Progenitor cell of endocrine pancreas (in vitro differentiated cells): ENCODE measurements around the gene PSME1. TPM values are rescaled to one million over a fixed set of nuclear protein-coding genes. Genes with fewer than 3 reads are reported as not detected.

Source experiments
- DNase-seq: peaks from one replicate; pipeline ENCODE4 v3.0.0; 2021; ENCODE audit warnings: low spot score; ENCODE audit not compliant: unreplicated experiment
- H3K27ac Mint-ChIP-seq: 2 replicates; pipeline ENCODE4 v1.8.0; 2021; ENCODE audit warnings: mild to moderate bottlenecking, moderate library complexity, mixed read lengths
- H3K27me3 Mint-ChIP-seq: 2 replicates; pipeline ENCODE4 v1.8.0; 2021; ENCODE audit warnings: mixed read lengths
- H3K36me3 Mint-ChIP-seq: 2 replicates; pipeline ENCODE4 v1.8.0; 2022; ENCODE audit warnings: mixed read lengths; ENCODE audit not compliant: insufficient read depth
- H3K4me1 Mint-ChIP-seq: 2 replicates; pipeline ENCODE4 v1.8.0; 2021; ENCODE audit warnings: low read depth, mixed read lengths
- H3K4me3 Mint-ChIP-seq: 2 replicates; pipeline ENCODE4 v1.8.0; 2021; ENCODE audit warnings: low read depth, mild to moderate bottlenecking, moderate library complexity, mixed read lengths
- H3K9me3 Mint-ChIP-seq: 2 replicates; pipeline ENCODE4 v1.8.0; 2021; ENCODE audit warnings: low read depth, mixed read lengths
- total RNA-seq: library from RNA; stranded (reverse); gene quantifications from 2 replicates; pipeline ENCODE4 v1.2.1, GENCODE V29; 2021
- TF ChIP-seq, protein P1 (sequence below): fragments of 200-600 bp; sonication (generic); IDR thresholded peaks from one replicate; pipeline ENCODE4 v1.5.0; 2021; ENCODE audit warnings: antibody characterized with exemption, mild to moderate bottlenecking; ENCODE audit not compliant: unreplicated experiment

PSME1 gene
- total RNA-seq, 1 donor from 2014 or later: 103 TPM

DNA sequence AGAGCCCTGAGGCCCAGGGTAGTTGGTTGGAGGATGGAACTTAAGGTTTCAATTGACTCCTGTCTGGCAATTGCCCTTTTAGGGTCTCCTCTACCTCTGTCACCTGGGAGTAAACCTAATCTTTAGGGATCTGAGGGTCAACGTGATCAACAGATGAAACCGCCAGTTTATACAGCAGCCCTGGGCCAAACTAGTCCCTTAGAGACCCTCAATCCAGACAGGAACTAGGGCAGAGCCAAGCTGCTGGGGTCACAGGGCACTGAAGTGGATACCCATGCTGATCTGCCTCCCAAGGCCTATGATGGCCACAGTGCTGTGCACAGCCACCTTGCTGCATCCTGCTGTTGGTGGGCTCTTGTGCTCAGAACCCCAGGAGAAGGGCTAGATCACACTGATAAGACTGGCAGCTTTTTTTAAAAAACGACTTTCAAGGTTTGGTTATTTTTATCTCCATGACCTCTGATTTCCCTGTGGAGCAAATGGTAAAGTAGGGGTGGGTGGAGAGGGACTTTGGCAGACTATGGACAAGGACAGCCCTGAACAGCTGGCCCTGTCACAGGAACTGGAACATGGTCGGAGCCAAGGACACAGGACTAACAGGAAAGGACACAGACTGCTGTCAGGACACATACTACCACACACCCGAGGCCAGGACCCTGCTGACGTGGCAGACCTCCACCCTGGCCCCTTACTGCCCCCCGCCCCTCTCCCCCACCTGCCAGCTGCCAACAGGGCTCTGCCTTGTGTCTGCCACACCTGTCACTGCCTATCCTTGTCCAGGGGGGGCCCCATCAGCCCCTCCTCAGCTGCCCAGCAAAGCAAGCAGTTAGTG, 5.1 kb upstream of the PSME1 start:
- Mint-ChIP-seq H3K36me3 (no peaks in the 10 kb centered on the region), H3K4me1 (peaks cover 8% of the 10 kb centered on the region), H3K27ac (no peak overlapping the region), H3K4me3 (no peak overlapping the region), H3K27me3 (no peaks in the 10 kb centered on the region), H3K9me3 (no peaks in the 10 kb centered on the region)
- TF ChIP-seq, protein P1, sequence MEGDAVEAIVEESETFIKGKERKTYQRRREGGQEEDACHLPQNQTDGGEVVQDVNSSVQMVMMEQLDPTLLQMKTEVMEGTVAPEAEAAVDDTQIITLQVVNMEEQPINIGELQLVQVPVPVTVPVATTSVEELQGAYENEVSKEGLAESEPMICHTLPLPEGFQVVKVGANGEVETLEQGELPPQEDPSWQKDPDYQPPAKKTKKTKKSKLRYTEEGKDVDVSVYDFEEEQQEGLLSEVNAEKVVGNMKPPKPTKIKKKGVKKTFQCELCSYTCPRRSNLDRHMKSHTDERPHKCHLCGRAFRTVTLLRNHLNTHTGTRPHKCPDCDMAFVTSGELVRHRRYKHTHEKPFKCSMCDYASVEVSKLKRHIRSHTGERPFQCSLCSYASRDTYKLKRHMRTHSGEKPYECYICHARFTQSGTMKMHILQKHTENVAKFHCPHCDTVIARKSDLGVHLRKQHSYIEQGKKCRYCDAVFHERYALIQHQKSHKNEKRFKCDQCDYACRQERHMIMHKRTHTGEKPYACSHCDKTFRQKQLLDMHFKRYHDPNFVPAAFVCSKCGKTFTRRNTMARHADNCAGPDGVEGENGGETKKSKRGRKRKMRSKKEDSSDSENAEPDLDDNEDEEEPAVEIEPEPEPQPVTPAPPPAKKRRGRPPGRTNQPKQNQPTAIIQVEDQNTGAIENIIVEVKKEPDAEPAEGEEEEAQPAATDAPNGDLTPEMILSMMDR: no peak
- DNase-seq: no peak

GRCh38 chr14:24131549-24131966, 4.4 kb upstream of the PSME1 start:
- no peak for DNase-seq
- peaks cover 10% of the 10 kb centered on the region for H3K4me1 Mint-ChIP-seq
- no peak overlapping the region for H3K4me3 Mint-ChIP-seq
- no peak overlapping the region for H3K27ac Mint-ChIP-seq
- H3K9me3 Mint-ChIP-seq: no peaks in the 10 kb centered on the region
- no peaks in the 10 kb centered on the region for H3K36me3 Mint-ChIP-seq
- TF ChIP-seq, protein P1: no peak
- H3K27me3 Mint-ChIP-seq: no peaks in the 10 kb centered on the region

DNA sequence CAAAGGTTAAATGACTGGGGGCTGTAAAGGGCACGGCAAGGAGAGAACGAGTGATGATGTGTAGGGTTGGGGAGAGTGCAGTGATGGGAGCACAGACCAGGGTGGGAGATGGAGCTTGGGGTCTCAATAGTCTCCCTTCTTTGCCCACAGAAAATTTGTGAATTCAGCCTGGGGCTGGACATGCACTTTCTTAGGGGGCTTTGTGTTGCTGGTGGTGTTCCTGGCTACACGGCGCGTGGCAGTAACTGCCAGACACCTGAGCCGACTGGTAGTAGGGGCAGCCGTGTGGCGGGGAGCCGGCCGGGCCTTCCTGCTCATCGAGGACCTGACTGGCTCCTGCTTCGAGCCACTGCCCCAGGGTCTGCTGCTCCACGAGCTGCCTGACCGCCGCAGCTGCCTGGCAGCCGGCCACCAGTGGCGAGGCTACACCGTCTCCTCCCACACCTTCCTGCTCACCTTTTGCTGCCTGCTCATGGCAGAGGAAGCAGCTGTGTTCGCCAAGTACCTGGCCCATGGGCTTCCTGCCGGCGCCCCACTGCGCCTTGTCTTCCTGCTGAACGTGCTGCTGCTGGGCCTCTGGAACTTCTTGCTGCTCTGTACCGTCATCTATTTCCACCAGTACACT, 3.8 kb upstream of the PSME1 start:
- peaks cover 16% of the 10 kb centered on the region for H3K4me1 Mint-ChIP-seq
- DNase-seq: no peak
- H3K9me3 Mint-ChIP-seq: no peaks in the 10 kb centered on the region
- no peak overlapping the region for H3K27ac Mint-ChIP-seq
- H3K36me3 Mint-ChIP-seq: peaks cover under 1% of the 10 kb centered on the region
- H3K4me3 Mint-ChIP-seq: no peak overlapping the region
- TF ChIP-seq, protein P1: no peak
- no peaks in the 10 kb centered on the region for H3K27me3 Mint-ChIP-seq

GRCh38 chr14:24132976-24133375, 3.0 kb upstream of the PSME1 start:
- Mint-ChIP-seq H3K9me3 (no peaks in the 10 kb centered on the region), H3K27me3 (no peaks in the 10 kb centered on the region), H3K36me3 (peaks cover 1% of the 10 kb centered on the region), H3K27ac (no peak overlapping the region), H3K4me1 (peaks cover 16% of the 10 kb centered on the region), H3K4me3 (no peak overlapping the region)
- TF ChIP-seq, protein P1: no peak
- DNase-seq: no peak

GRCh38 chr14:24133735-24134134, 2.3 kb upstream of the PSME1 start:
- no peaks in the 10 kb centered on the region for H3K27me3 Mint-ChIP-seq
- H3K4me3 Mint-ChIP-seq: no peak overlapping the region
- H3K9me3 Mint-ChIP-seq: no peaks in the 10 kb centered on the region
- H3K36me3 Mint-ChIP-seq: peaks cover 5% of the 10 kb centered on the region
- TF ChIP-seq, protein P1: no peak
- no peak for DNase-seq
- H3K27ac Mint-ChIP-seq: no peak overlapping the region
- peaks cover 16% of the 10 kb centered on the region for H3K4me1 Mint-ChIP-seq
